Stimulated activated CD8-positive, alpha-beta memory T cell treated with anti-CD3 and anti-CD28 coated beads, Interleukin-4, amount 100 ng/mL, for 4 hours (primary cell): ENCODE measurements around the gene ZDHHC14.
"Not testable (repeated sequence)": the region's sequence is repeated elsewhere in the genome, so short reads cannot be mapped to it uniquely, and the experiment has no call there.

Source experiments
- DNase-seq, 2 donors: peaks; one replicate each; pipeline ENCODE4 v3.0.0-alpha.2; 2020; ENCODE audit warnings: low read depth in 2 of 2, low spot score in 1 of 2

ZDHHC14 gene

DNA sequence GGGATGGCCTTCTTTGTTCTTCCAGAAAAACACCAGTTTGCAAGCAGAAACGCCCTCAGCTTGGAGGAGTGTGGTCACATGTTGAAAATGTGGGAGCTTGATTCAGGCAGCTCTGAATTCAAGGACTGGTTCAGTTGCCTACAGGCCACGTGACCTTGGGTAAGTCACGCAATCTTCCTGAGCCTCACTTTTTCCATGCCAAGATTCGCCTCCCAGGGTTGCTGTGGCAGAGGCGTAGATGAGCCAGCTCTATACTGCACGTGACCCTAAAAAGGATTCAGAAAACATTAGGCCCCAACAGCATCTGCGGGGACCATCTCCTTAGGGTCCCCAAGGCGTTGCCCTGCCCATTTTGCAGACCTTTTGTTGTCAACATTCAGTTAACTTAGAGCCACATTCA lies 330.1 kb downstream of the ZDHHC14 start:
- DNase-seq: no peak

- DNase-seq: no peak
These were observed 331.8 kb downstream of the ZDHHC14 start for GRCh38 chr6:157712585-157713295.

- no peak for DNase-seq
These were observed 332.6 kb downstream of the ZDHHC14 start for GRCh38 chr6:157713451-157714152.

DNA sequence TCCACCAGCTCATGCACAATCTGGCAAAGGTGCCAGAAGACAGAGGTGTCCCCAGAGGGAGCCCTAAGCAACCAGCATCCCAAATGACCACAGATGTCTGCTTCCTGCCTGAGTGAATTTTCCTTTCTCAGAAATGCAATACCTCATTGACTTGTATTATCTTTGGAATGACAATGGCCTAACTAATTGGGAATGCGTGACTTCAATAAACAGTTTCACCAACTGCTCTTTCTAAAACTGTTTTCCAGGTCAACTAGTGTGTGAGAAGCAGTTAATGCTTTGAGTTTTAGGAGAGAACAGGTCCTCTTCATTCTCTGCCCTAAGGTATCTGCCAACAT lies 333.1 kb downstream of the ZDHHC14 start:
- DNase-seq: no peak

- no peak for DNase-seq
These were observed 334.8 kb downstream of the ZDHHC14 start for GRCh38 chr6:157715728-157716164.

GRCh38 chr6:157716251-157716995 lies 335.4 kb downstream of the ZDHHC14 start:
- DNase-seq: no peak

- DNase-seq: no peak
These were observed 336.4 kb downstream of the ZDHHC14 start for GRCh38 chr6:157717340-157717748.

DNA sequence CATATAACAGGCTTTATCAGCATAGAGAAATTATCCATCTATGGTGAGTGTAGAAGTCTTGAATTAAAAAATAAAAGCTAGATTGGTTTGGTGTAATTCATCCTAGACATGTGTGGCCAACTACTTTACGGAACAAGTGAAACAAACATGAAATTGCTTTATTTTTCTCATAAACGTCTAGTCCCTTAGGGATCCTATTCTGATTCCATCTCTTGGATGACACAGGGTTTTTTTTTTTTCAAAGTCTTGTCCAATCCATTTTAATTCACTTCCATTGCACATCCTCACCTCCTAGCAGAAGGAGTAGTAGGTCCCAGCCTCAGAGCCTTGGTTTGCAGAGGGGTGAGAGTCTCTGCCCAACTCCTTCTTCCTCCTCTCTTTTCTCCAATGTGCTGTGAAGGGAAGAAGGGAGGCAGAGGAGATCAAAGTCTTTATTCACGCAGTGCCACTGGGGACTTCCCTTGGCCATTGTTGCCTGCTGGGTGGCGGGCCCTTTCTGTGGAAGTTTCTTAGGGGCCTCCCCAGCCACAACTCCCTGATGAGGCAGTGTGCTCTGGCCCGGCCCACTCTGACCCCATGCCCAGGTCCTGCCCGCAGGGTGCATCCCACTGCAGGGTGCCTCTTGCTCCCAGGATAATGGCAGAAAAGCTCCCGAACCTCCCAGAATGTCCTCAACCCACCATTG lies 337.7 kb downstream of the ZDHHC14 start:
- DNase-seq: no peak

DNA sequence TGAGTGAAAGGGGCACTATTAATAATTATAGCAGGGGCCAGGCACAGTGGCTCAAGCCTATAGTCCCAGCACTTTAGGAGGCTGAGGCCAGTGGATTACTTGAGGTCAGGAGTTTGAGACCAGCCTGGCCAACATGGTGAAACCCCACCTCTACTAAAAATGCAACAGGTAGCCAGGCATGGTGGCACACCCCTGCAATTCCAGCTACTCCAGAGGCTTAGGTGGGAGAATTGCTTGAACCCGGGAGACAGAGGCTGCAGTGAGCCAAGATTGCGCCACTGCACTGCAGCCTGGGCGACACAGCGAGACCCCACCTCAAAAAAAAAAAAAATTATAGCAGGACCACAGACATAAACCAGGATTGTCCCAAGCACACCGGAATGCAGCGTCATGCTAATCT lies 340.0 kb downstream of the ZDHHC14 start:
- DNase-seq: not testable (repeated sequence)

- DNase-seq: no peak
These were observed 340.4 kb downstream of the ZDHHC14 start for GRCh38 chr6:157721426-157721825.

DNA sequence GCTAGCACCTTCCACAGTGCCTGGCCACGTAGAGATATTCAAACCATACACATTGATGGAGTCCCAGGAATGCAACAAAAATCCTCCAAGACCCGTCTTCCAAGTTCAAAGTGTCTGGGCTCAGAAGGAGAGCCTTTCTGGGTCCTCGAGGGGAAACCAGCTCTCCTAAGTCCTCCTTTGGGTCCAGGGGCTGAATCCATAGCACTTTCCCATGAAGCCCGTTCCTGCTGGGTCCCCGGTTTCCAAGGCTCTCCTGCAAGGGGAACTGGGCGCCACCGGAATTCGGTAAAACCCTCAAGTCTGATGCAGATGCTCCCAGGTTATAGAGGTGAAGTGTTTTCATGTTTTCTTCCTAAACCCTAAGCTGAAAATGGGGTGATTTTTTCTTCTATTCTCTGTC lies 340.8 kb downstream of the ZDHHC14 start:
- no peak for DNase-seq

DNA sequence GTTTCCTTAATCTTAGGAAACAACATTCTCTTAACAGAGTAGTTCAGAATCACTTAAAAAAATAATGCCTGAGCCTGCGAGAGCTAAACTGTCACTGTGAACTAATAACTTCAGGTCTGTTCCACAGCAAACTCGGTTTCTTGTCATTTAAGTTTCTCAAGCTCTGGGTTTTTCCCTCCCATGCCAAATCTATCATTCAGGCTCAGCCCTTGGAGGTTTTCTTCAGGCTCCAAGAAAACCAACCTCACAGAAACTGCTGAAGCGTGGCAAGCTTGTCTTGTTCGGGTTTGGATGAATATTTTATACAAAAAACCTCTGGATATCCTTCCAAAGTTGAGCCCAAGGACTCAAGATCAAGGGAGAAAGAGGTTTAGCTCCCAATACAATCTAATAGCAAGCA lies 342.4 kb downstream of the ZDHHC14 start:
- DNase-seq: no peak

DNA sequence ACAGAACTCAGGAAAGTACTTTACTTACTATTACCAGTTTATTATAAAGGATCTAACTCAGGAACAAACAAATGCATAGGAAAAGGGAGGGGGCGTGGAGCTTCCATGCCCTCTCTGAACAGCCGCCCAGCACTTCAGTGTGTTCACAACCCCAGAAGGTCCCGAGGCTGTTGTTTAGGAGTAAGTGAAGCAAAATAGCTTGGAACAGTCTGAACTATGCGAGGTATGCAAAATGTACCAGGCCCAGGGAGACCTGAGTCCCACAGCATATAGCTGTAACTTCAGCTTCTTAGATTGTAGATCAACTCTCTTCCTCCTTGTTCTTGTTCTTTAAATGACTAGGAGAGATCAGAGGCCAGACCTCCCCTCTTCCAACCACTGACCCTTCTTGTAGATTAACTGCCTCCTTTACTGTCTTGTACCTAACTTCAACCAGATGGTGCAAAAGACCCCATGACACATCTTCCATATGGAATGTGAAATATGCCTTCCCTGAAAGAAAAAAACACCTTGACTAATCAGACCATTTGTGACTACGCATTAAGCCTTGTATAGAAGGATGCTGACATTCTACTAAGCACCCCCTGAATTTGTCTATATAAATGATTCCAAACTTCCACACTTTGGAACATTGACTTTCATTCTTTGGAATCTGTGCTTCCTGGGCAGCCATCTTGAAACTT lies 343.3 kb downstream of the ZDHHC14 start:
- no peak for DNase-seq

GRCh38 chr6:157724960-157725741 lies 344.2 kb downstream of the ZDHHC14 start:
- DNase-seq: no peak

GRCh38 chr6:157725836-157726235 lies 344.8 kb downstream of the ZDHHC14 start:
- DNase-seq: no peak

GRCh38 chr6:157726892-157727628 lies 346.1 kb downstream of the ZDHHC14 start:
- no peak for DNase-seq
